CD4-positive, alpha-beta T cell treated with Interleukin-6 for 4 hours (primary cell): ENCODE results near the gene FBXW8.

Source experiments
- DNase-seq: peaks from one replicate; pipeline ENCODE4 v3.0.0-alpha.2; 2020; ENCODE audit warnings: mixed read lengths

FBXW8 gene

DNA sequence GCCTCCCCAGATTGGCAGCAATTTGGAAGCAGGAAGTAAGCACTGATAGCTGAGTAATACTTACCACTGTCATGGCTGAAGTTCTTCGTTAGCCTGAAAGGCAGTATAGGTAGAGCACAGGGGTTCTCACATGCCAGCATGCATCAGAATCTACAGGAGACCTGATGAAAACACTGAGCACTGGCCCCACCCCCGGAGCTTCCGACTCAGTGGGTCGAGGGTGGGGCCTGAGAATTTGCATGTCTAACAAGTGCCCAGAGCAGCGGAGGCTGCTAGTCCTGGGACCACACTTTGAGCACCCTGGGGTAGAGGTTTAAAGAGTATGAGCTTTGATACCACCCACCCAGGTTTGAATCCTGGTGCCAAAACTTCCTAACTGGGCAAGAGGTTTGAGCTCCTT, 89.6 kb downstream of the FBXW8 start:
- DNase-seq: no peak

DNA sequence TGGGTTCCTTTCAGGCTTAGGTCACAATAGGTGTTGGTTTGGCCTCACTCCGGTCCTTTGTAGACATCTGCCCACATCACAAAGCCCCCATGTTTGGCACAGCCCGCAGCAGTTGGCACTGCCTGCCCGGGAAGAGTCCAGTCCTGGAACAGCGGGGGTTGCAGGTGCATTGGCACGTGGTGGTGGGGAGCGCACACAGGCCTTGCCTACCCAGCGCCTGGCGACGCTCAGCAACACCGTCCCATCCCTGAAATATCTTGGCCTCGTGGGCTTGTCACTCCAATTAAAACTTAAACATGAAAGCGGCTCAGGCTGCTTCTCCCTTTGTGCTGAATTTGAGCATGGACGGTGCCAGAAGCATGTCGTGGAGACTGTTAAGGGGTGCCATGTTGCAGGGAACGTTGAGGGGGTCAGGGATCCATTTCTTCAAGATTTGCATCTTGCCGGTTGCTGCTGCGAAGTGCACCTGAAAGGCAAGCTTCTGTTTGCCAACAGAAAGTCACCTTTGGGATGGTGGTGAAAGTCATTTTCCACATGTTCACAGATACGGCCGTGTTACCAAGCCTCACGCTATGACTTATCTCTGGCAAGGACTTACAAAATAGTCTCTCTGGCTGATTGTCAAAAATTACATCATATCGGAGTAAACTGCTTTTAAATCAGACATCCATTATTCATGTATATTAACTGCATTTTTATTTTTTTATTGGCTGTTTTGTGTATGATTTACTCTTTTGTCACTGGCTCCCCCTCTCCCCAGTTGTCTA, 91.5 kb downstream of the FBXW8 start:
- no peak for DNase-seq

DNA sequence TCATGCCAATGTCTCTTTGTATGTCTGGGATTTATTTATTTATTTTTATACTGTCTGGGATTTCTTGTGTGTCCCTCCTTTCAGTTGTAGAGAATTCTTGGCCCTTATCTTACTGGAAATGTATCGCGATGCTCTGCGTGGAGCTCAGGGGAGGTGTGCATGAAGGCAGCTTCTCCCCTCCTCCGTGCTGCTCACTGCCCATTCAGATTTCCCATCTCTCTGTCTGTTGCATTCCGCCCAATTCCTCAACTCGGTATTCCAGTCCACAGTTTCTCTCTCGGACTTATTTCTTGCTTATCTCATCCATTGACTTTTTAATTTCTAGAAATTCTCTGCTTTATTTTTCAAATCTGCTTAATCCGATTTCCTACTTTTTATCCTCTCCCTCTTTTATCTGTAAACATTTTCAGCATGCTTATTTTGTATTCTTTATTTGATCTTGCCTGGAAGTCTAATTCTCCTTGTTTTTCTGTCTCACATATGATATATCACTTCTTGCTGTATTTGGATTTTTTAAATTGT, 93.2 kb downstream of the FBXW8 start:
- no peak for DNase-seq

DNA sequence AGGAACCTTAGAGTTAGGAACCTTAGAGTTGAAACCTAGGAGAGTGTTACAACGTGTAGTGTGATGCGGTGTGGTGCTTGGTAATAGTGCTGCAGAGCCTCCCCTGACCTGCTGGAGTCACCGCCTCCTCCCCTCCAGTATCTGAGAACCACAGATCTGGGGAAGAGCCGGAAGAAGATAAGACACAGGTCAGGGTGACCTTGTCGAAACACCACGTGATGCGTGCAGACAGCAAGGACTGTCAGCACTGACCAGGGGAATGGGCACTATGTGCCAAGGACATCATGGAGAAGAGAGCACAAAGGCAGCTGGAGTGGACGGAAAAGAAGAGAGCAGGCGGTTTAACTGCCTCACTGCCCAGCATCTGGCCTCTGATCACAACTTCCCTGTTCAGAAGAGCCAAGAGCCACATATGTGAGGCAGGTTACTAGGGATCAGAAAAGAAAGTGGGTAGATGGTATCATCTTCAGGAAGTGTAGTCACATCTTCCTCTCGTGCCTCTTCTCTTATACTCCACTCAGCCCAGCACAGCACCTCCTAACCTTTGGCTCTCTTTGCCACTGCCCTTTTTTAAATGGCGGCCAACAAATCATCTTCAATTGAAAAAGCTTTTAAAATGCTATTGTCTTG, 94.8 kb downstream of the FBXW8 start:
- DNase-seq: no peak

DNA sequence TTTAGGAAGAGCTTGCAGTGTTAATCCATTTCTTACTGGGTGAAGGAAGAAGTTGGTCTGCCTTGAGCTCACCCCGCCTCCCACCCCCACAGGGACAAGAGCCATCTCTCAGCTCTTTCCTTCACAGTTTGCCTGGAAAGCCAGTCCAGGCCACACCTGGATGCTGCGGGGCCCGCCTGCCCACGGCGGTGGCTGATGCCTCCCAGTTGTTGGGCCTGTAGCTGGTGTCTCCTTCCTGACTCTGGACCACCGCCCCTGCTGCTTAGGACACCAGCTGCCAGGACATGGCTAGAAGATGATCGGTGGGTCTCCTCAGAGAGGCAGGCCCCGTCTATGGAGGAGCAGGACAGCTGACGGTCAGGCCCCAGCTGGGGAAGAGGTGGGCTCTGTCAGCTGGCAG, 95.6 kb downstream of the FBXW8 start:
- DNase-seq: no peak

DNA sequence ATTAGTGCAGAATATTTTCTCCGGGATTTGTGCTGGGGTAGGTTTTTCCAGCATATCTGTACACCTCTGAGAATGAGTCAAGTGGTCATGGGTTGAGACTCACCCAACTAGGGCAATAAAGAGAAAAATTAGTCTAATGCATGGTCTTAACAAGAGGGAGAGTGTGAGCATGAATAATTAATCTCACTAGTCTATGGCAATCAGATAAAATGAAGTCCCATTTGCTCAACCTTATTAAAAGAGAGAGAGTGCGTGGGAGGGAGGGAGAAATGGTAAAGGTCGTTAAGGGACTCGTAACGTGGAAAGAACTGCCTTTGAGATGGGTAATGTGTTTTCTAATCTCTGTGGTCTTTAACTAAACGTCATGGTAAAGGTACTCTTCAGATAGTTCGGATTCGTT, 96.8 kb downstream of the FBXW8 start:
- no peak for DNase-seq

DNA sequence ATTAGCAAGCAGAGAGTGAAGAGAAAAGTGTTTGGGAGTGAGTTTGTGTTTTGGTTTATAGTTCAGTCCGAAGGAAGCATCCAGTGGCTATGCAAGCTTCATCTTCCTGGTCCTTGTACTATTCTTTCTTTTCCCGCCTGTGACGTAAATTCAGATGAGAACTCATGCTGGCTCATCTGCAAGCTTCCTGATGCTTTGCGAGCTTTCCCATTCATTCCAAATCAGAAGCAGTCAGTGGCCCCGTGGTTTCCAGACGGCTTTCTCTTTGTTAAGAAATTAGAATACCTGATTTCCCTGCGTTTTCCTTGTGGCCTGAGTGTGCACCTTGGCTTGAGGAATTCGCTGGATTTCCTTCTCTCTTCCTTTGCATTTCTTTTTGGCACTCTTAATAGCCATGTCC, 99.0 kb downstream of the FBXW8 start:
- no peak for DNase-seq

DNA sequence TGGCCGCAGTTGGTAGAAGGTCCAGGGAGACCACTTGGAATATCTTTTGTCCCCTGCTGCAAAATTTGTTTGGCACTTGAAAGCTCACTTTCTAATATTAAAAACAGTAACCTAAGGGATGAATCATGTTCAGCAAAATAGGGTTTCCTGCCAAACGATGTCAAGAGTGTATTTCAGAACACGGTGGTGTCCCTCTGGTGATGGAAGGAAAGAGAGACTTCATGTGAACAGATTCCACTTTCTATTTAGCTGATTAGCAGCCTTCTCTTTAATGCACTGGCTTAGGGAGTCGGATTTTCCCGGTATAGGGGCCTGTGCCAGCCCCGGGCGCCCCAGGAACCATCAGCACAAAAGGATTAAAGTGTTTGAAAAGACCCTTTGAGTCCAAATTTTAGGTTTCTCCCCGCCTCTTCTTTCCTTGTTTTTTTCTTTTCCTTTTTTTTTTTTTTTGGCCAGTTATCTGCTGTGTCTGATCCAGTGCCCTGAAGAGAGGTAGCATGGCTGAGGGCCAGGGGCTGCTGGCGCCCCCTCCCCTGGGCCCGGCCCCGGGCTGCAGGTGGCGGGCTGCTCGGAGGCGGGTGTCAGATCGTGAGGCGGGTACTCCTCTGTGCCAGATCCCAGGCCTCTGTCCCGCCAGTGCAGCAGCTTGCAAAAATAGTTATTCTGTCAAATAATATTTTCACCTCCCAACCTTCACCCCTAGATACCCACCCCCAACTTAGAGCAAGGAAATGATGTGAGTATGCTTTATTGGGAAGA, 100.1 kb downstream of the FBXW8 start:
- no peak for DNase-seq

DNA sequence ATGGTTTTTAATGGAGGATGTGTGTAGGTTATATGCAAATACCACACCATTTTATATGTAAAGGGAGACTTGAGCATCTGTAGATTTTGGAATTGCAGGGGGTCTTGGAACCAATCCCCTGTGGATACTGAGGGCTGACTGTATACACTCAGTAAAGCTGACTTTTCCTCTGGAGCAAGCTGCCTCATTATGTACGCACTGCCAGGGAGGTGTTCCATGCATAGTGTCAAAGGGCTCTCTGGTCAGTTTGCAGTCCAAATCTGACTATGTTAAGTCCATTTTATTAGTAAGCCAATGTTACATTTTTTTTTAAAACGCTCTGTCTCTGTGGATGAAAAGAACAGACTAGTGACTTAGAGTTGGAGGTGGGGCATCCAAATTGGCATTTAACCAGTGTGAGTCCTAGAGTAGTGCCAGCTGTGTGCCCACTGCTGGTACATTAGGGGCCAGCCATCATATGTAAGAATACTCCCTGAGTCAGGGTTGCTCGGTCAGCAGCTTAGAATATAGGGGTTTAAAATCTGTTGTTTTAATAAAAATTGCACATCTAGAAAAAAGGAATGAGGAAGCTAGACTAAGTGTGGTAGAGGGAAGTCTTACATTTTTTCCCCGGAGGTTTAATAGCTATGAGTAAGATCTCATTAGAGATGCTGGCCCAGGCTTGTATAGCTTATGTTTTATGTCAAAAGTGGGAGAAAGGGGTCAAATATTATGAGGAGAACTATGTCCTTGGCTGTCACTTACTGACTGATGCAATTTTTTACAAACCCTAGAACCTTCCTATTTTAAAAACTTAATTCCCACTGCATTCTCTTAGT, 101.4 kb downstream of the FBXW8 start:
- no peak for DNase-seq

DNA sequence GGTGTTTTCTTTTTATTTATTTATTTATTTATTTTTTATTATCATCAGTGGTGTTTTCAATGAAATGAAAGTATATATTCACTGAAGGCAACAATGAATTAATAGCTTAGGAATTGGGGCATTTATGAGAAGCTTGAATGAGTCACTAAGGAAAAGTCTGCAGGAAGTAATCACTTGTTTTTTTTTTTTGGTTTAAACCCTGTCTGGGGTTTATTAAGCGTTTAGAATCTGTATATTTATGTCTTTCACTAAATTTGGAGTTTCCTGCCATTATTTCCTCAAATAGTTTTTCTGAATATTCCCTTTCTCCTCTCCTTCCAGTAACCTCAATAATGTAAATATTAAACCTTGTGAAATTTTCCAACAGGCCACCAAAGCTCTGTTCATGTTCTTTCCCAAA, 103.0 kb downstream of the FBXW8 start:
- DNase-seq: no peak

DNA sequence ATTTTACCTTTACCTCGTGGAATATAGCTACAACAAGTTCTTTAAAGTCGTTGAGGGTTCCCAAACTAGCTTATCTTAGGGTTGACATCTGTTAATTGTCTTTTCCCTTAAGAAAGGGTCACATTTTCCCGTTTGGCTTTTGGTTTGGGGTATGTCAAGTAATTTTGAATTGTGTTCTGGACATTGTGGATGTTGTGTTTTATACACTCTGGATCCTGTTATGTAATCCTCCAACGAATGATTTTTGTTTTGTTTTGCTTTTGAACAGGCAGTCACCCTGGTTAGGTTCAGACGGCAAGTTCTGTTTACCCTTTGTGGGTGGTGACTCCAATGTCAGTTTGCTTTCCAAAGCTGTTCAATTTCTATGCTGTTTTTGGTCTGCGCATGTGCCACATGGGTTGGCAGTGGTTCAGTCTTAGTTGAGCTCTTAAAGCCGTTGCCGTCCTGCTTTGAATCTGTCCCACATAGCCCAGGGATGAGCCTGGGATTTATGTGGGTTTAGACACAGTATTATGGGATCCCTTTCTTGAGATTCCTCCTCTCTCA, 103.7 kb downstream of the FBXW8 start:
- no peak for DNase-seq

DNA sequence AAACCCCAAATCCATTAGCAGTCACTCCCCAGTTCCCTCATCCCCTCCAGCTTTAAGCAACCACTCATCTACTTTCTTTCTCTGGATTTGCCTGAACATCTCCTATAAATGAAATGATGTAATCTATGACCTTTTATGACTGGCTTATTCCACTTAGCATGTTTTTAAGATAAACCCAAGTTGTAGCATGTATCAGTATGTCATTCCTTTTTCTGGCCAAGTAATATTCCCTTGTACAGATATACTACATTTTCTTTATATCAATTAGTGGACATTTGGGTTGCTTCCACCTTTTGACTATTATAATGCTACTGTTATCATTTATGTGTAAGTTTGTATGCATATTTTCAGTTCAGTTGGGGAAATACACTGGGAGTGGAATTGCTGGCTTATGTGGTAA, 105.1 kb downstream of the FBXW8 start:
- no peak for DNase-seq

DNA sequence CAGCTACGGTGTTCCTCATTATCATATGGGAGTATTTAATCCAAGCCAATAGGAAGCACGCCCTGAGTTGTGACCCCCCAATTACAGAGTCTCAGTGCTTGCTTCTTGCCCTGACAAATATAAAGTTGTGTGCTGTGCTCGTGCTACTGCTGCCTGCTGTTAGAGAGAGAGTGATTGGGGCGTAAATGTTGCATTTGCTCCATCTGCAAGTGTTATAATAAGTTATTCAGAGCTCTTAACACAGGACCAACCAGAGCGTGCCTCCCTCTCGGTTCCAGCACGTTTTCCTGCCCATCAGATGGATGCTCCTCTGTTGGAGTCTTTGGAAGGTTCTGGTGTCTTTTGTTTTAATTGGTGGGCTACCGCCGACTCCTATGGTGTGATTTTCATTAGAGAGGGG, 107.1 kb downstream of the FBXW8 start:
- no peak for DNase-seq

DNA sequence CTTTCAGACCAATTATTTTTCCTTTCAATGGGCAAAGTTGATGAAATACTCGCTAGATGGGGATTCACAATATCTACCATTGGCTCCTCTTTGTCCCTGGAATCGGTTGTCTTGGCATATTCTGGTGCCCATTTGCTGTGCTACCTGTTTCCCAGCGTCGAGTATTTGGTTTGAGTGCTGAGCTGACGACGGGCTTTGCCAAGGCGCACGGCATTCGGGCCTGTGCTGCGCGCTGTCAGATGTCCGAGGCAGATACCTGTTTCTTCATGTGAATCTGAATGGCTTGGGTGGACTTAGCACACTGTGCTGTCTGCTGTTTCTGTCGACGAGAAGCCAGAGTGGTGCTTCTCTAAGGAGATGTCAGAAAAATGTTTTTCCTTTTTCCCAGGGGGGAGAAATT, 107.5 kb downstream of the FBXW8 start:
- no peak for DNase-seq

DNA sequence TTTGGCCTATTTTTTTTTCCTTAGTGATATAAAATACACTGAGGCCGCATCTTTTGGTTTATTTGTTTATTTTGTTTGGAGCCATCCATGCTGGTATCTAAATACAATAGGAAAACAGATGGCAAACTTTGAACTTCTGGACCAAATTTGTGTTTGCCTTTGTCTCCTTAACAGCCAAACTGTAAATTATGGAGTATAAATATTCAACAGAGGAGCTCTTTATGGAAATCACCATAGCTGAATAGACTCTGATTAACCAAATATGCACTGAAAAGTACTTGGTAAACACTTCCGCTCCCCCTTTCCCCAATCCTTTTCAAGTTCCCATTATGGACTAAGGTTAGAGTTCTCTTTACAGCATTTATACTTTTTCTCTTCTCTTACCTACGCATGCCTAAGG, 107.9 kb downstream of the FBXW8 start:
- DNase-seq: no peak

DNA sequence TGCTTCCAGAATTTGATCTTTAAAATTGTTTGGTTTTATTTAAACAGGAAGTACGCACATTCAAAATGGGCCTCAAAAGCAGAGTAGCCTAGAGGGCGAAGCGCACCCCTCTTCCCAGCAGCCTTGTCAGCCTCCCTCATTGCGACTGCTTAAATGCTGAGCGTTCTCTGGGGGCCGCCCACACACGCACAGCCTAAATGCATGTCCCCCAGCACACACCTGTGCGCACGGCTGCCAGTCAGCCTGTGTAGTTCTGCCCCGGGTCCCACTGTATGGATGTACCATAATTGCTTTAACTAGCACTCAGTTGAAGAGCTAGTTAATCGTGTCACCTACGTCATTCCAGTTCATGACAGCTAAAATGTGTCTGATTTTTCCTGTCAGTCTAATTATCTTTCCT, 109.1 kb downstream of the FBXW8 start:
- DNase-seq: no peak

DNA sequence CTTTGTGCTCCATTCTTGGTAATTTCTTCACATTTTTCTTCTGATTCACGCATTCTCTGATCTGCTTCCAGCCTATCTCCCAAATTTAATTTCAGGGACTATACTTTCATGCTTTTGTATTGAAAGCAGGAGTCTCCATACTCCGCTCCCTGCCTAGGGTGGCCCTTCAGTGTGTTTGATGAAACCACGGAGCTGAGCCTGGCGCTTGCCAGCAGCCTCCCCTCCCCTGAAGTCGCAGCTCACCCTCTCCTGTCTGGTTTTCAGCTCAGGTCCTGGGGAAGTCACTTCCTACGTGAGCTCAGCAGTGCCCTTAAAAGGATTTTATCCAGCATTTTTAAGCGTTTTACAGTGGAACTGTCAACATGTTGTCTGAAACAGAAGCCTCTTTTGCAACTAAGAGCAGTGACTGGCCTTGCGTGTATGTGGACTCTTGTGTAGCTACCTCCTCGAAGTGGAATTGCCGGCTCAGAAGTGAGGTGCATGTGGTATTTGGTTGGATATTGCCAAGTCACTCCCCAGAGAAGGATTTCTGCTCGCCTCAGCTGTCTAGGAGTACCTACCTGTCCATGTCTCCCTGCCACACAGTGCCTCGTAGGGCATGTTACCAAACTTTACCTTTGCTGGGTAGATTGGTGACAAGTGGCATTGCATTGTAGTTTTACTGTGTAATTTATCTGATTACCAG, 109.9 kb downstream of the FBXW8 start:
- no peak for DNase-seq

DNA sequence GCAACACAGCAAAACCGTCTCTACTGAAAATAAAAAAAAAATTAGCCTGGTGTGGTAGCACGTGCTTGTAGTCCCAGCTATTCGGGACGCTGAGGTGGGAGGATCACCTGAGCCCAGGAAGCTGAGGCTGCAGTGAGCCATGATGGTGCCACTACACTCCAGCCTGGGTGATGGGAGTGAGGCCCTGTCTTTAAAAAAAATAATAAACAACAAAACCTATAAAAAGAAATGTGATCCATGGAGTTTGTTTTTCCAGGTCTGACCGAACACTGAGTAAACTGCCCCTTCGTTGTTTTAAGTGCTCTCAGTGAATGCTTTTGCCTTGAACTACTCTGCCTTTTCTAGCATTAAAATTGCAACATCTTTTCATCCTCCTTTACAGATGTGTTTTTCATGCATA, 111.7 kb downstream of the FBXW8 start:
- DNase-seq: no peak

DNA sequence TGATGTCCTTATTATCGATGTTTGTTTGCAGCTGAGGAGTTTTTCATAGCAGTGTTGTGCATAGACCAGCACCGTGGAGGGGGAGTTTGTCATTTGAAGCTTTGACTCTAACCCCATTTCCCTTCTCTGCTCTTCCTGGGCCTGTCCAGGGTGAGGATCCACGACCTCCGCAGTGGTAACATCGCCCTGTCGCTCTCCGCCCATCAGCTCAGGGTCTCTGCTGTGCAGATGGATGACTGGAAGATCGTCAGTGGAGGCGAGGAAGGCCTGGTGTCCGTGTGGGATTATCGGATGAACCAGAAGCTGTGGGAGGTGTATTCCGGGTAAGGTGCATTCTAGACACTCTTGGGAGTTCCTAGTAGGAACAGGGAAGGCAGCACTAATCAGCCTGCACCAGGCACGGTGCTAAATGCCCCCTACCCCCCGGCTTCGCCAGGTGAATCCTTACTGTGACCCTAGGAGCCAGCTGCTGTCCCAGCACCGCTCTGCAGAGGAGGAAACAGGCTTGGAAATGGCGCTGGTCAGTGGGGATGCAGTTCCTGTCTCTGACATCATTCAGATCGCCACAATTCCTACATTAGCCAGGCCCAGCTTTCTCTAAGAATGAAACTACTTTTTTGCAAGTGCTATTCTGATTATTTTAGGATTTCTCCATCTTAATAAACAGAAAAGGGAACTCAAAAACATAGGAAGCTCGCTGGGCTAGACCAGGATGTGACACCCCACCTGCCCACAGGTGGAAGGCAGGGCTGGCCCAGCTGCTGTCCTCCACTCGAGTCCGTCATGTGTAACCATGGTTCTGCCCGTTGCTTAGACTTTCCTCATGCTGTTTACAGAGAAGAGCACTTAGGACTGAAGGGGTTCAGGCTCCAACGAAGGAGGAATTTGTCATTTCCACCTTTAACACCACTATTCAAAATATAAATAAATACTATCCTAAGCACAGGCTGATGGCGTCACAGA, 113.5 kb downstream of the FBXW8 start:
- DNase-seq: no peak

DNA sequence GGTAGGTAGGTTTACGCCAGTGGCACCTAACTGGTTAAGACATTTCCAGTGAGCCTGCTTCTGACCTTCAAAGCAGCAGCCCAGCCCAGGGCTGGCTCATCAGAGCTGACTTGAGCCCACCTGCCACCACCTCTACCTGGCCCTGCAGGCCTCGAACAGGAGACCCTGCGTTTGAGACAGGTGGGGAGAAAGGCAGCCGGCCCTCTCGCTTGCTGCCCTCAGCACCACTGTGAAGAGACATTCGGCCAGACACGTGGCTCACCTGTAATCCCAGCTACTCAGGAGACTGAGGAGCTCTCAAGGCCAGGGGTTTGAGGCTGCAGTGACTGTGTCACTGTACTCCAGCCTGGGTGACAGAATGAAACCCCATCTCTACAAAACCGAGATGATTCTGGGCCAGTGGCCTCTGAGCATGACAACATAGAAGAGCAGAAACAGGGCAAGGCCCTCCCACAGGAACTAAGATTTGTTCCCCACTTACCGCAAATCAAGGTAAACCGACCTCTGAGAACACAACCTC, 114.3 kb downstream of the FBXW8 start:
- no peak for DNase-seq
